HG02981 (cell line): ENCODE measurements around the gene RHOJ.
"Not testable (repeated sequence)": the region's sequence is repeated elsewhere in the genome, so short reads cannot be mapped to it uniquely, and the experiment has no call there.

Experiments
- ATAC-seq: cut with Tn5 transposase; IDR thresholded peaks from one replicate; pipeline ENCODE4 v1.9.1; 2021; ENCODE audit warnings: mild to moderate bottlenecking, moderate library complexity; ENCODE audit not compliant: unreplicated experiment

Gene RHOJ

DNA sequence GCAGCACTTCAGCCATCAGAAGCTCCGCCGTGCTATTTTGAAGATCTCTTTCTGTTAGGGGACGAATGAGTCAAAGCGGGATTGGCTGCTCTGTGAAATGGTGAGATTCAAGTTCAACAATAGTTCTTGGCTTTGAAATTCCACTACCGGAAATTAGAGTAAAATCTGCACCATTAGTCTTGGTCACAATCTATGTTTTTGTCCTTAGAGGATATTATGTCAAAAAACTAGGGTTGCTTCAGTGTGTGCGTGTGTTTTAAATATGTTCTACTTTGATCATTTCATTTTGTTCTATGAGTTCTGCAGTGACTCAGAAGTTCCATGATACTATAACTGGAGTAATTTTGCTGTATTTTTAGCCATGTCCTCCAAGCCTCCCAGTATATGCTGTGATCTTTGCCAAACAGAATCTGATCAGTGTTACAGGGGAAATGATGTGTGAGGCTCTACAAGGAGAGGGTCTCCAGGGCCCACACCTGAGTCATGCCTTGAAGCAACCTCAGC lies 91.9 kb downstream of the RHOJ start:
- ATAC-seq, result no peak

GRCh38 chr14:63297372-63298063 lies 93.3 kb downstream of the RHOJ start:
- no peak for ATAC-seq

DNA sequence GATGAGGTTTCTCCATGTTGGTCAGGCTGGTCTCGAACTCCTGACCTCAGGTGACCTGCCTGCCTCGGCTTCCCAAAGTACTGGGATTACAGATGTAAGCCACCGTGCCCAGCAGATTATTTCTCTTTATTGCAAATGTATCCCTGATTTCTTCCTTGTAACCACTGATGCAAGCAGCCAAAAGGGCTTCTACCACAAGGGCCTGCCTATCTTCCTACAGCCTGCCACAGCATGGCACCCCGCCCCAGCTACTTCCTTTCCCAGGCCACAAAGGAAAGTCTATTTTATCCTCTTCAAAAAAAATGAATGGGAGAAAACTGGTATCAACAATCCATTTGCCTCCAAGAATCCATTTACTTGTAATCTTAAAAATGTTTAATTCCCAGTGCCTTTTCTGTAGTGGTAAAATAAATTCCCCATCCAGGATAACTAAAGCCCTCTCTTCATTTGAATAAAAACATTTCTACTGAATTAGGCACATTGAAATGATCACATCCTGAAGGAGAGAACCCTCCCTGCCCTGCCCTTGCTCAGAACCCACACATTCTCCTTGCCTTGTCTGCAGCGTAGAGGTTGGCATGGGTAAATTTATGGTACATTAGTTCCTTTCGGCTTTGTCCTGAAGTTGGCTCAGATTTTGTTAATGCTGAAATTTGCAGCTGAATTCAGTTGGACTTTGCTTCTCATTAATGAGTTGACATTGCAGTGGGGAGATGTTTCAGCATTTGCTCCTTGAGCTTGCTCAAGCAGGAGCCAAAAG lies 95.3 kb downstream of the RHOJ start:
- no peak for ATAC-seq

- no peak for ATAC-seq
Measured at GRCh38 chr14:63300854-63301253, 96.6 kb downstream of the RHOJ start.

GRCh38 chr14:63301891-63302534 lies 97.8 kb downstream of the RHOJ start:
- ATAC-seq, result no peak

GRCh38 chr14:63304429-63304828 lies 100.2 kb downstream of the RHOJ start:
- ATAC-seq, result not testable (repeated sequence)

DNA sequence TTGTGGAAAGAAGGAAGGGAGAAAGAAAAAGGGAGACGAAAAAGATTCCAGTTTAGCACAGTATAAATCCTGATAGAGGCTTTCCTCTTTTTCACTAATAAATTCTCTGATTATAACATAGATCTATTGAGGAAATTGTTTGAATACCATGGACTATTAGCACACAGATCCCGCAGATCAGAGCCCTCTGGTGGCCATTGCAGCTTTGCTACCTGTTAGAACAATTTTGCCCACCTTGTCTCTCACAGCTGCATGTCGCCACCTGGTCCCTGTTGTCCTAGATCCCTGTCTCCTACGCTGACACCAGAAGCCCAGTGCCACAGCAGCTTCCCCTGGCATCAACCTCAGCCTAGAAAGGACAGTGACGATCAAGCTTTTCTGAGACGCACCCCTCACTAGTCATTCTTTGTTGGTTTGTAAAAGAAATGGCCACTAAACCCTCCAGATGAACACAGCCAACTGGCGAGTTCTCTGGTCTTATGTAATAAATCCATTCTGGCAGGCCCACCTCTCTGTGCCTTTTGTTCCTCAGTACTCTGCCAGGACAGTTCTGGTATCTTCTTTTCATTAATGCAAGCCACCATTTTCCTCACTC lies 104.6 kb downstream of the RHOJ start:
- ATAC-seq, result no peak

DNA sequence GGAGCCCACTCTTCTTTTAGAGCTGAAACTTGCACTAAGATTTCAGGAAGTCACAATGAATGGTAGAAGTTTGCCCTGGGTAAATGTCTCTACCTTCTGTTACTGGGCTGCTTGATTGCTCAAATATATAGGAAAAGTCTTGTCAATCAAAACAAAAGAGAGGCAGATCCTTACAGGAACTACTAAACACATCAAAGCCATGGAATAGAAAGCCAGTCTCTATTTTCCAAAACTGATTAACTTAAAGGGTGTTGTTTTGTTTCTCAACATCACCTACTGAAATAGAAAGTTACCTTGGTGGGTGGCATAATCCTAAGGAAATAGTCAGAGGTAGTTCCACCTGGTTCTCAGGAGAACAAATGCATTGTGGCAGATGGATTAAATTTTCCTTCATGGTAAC lies 114.6 kb downstream of the RHOJ start, which contains the start of gene GPHB5:
Gene GPHB5, minus strand, starts transcription at position 101 of the 400 bp plus-strand sequence. CDS start 1,086 bp downstream, outside the sequence.
- ATAC-seq, result no peak

GRCh38 chr14:63322472-63322871 lies 118.2 kb downstream of the RHOJ start:
- ATAC-seq, result no peak

DNA sequence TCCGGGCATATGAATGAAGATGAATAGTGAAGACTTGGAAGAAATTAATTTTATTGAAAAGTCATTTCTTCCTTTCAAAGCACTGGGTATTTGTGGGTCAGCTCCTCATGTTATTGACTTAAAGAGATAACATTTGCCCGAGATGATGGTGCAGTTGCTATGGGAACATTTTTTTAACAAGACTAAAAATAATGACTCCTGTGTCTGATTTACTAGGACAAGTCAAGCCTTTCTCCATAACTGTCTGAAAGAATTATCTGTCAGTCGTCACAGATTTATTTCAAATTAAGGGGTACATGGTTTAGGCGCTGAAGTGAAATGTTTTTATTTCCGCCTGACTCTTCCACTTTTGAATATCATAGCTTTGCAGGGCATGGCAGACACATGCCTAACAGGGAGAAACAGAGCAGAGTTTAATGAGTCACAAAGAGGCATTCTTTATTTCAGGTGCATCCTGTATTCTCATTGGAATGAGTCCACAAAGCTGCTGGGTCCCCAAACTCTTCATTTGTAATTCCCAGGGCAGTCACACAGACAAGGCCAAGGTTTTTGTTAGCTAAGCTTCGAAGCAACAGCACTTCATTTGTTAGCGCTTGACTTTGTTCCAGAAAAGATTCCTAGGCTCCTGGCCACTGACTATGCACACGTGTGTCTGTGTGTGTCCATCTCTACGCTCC lies 118.8 kb downstream of the RHOJ start:
- no peak for ATAC-seq

DNA sequence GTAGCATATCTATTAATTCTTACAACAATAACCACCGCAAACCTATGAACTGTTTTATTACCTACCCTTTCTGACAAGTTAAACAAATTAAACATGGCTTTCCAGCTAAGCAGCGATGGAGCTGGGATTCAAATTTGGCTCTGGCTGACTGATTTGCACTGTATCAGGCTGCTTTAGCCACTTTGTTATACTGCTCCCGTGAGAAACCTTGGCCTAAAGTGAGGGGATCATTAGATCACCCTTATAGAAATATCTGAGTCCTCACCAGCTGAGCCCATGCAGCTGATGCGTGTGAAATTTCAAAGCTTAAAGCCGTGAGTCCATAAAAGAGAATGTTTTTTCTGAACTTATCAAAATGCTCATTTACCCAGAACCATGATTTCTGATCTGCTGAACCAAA lies 122.6 kb downstream of the RHOJ start:
- no peak for ATAC-seq

DNA sequence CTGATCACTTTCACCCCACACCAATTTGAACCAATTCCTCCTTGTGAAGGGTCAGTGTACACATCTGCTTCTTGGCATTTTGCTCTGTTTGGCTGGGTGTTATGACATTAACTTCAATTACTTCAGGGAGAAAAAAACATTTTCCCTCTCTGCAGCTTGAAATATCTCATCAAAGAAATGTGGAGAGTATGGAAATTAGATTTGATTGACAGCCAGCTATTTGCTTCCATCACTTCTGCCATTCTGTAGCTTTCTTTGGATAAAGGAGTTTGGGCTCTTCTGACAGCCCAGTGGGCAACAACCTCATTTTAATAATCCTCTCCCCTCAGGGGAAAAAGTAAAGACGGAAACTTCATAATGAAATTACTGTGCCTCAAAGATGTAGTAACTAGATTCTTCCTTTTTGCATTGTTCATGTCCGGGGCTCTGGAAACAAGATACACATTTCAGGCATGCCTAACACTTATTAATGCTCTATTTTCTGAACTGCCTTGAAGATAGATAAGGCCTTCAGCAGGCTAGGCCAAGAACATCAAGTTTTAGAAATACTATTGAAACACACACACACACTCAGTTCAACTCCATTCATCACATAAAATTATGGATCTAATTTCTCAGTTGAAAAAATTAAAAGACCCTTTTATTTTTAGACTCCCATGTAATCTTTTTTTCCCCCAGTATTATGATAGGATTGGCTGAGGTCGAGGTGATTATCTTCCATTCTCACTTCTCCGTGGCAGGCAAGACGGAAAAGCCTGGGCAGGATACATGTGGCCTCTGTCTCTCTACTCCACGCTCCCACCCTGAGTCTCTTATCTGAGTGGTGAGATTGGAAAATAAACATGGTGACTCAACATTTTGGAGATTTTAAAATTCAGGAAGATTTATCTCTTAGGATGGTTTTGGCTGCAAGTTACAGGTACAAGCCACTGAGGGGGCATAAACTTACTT lies 124.8 kb downstream of the RHOJ start:
- ATAC-seq, result no peak

DNA sequence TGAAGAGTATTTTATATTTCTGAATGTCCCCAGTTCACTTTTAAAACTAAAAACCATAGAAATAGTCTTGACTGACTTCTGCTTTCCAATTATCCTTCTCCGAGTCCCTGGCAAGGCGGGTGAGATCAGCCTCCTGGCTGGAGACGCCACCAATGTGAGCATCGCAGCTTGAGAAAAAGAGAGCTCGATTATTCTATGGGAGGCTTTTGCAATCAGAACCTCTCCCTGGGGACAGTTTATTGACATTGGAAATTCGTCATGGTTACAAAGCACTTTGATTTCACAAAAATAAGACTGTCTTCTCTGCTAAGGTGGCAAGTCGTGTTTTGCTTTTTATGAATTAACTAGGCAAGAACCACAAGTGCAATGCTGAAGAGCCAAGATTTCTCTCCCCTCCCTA lies 138.1 kb downstream of the RHOJ start:
- no peak for ATAC-seq
